ENCODE measurements around the gene ABCC1.

GRCh38 chr16:16169615-16170014 is 220.2 kb downstream of the ABCC1 start:
- TF ChIP-seq CTCF (IDR thresholded peaks at IDR 0.05) (no peak), ZBTB43 (CRISPR knock-in tag; IDR thresholded peaks at IDR 0.05) (no peak), FOXK1 (CRISPR knock-in tag; IDR thresholded peaks at IDR 0.05) (no peak), IRF1 (CRISPR knock-in tag; IDR thresholded peaks at IDR 0.05) (no peak), SP1 (CRISPR knock-in tag; conservative IDR thresholded peaks at IDR 0.05) (no peak), PREB (CRISPR knock-in tag; IDR thresholded peaks at IDR 0.05; ENCODE audit: borderline replicate concordance) (no peak)

All from WTC11 (cell line).